NCI-H345 treated with DMSO at 0.1 percent for 48 hours (cell line): ENCODE measurements around the gene UBXN10.

Source experiments
- DNase-seq: peaks from one replicate; lab custom pipeline; 2025; ENCODE audit not compliant: unreplicated experiment; lab: John Stamatoyannopoulos, UW

The UBXN10 gene

DNA sequence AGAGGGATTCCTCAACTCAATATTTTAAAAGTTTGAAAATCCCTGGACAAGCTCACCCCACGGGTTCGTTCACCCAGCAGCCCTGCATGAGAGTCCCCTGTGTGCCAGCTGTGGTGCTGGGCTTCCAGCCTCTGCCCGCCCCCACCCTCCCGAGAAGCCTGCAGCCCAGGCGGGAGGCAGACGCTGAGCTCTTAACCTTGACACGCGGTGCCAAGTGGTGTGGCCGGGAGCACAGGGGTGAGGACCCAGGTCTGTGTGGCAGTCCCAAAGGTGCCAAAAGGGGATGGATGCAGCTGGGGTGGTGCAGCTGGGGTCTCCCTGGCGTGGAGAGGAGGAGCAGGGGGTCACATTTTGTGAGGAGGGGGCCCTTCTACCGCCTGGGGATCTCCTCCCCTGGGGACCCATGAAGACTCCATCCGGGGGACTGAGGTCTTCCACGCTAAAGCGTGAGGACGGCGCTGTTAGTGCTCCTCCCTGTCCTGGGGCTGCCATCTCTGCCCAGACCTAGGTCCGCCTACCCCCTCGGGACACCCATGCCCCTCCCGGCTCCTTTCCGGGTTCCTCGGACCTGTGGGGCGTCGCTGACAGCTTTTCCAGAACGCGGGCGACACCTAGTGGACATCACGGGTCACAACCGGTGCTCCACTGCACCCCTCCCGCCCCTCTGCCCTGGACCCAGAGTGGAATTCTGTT, 33.8 kb upstream of the UBXN10 start:
- peak; percentile 60 for DNase-seq

- DNase-seq, result no peak
Measured at GRCh38 chr1:20152599-20152930, 33.3 kb upstream of the UBXN10 start.

DNA sequence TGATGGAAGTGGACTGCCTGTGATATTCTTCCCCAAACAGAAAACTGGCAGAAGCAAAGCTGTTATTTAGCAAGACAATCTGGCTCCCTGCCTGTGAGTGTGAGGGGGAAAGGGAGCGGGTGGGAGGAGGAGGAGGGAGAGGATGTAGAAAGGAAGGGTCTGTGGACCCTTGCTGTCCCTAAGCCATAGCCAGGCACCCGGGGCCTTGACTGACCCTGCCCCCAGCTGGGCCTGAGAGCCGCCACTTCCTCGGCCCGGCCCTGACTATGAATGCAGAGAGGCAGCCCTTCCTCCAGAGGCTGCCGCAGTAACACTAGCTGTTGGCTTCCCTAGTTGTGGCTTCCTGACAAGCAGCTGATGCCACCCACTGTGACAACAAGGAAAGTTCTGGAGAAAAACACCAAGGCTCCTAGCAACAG, 32.9 kb upstream of the UBXN10 start:
- no peak for DNase-seq

- DNase-seq, result no peak
Measured at GRCh38 chr1:20154301-20154831, 31.5 kb upstream of the UBXN10 start.

DNA sequence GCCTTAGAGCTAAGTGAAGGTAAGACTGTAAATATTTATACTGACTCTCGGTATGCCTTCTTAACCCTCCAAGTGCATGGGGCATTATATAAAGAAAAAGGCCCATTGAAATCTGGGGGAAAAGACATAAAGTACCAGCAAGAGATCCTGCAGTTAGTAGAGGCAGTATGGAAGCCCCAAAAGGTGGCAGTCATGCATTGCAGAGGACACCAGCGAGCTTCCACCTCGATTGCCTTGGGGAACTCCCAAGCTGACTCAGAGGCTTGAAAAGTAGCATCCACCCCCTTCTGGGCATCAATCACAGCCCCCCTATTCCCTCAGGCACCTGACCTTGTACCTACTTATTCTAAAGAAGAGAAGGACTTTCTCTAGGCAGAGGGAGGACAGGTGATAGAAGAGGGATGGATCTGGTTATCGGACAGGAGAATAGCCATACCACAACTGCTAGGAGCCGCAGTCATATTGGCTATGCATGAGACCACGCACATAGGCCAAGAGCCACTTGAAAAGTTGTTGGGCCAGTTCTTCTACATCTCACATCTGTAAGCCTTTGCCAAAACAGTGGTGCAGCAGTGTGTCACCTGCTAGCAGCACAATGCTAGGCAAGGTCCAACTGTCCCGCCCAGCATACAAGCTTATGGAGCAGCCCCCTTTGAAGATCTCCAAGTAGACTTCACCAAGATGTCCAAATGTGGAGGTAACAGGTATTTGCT, 27.4 kb upstream of the UBXN10 start:
- DNase-seq, result no peak

GRCh38 chr1:20160034-20160433, 25.9 kb upstream of the UBXN10 start:
- no peak for DNase-seq

DNA sequence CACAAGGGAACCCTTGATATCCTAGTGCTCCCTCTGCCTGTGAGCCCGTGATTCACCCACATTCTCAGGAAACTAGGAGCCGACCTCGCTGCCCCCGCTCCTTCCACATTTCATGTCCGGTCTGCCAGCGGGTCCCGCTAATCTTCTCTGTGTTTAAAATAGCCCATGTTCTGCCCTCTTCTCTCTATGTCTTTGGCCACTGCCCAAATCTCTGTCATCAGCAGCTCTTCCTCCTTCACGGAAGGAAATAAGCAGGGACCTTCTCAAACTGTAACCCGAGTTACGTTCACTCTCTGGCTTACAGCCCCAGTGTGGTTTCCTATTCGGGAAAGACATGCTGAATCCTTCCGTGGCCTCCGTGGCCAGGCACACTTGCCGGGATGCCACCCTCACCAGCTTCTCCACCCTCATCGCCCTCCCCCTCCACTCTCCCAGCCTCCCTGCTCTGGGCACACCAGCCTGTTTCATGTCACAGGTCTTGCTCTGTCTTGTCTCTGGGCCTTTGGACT, 21.1 kb upstream of the UBXN10 start:
- DNase-seq, result no peak

DNA sequence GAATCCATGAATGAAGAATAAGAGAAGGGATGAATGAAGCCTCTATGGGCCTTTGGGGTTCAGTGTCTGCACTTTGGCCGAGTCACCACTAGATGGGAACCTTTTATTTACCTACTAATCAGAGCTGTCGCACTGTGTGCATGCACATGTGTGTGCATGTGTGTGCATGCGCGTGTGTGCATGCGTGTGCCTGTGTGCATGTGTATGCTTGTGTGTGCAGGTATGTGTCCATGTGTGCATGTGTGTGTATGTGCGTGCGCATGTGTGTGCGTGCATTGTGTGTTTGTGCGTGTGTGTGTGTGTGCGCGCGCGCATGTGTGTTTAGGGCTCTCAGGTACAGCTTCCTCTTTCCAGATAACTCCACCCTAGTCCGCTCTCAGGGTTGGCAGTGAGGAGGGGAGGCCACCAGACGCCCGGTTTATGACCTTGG, 20.4 kb upstream of the UBXN10 start:
- DNase-seq, result no peak

DNA sequence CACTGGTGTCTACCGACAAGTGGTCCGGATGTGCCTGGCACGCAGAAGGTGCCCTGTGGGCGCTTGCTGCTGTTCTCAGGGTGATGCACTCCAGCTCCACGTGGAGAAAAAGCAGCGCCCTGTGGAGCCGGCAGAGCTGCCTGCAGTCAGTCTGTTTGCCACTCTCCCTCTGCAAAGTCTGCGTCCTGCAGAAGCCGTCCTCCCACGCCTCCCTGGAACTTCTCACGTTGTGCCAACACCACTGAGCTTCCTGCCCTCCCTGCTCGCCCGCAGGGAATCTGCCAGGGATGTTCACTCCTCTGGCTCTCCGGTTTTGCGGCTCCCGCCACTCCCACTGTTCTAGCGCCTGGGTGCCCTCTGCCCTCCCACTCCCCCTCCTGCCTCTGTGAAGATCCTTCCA, 19.8 kb upstream of the UBXN10 start:
- no peak for DNase-seq

GRCh38 chr1:20167126-20167525, 18.8 kb upstream of the UBXN10 start:
- no peak for DNase-seq

DNA sequence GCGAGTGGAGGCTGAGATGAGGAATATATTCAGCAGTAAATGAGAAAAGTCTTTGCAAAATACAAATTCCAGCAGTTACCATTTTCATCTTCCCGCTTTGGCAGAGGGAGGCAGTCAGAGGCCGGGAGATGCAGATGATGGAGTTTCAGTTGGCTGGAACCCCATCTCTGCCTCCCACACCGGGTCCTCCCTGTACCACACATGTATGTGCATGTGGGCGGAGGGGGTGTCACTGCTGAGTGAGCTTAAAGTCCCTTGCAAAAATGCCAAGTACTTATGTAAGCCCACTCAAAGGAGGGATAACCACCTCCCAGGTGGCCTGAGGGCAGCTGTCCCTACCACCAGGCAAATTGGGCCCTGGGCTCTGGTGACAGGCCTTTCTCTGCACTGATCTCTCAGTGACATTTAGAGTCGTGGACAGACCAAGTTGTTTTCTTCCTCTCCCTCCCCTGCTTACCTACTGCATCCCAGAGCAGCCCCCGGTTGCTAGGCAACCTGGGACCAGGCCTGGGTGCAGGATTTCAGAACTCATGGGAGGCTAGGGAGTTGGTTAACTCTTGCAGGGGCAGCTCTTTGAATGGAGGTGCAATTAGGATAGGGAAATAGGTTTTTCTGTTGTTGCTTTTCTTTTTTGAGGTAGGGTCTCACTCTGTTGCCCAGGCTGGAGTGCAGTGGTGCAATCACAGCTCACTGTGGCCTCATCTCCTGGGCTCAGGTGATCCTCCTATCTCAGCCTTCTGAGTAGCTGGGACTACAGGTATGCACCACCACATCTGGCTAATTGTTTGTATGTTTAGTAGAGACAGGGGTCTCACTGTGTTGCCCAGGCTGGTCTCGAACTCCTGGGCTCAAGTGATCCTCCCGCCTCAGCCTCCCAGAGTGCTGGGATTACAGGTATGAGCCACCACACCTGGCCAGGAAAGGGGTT, 17.1 kb upstream of the UBXN10 start:
- no peak for DNase-seq

DNA sequence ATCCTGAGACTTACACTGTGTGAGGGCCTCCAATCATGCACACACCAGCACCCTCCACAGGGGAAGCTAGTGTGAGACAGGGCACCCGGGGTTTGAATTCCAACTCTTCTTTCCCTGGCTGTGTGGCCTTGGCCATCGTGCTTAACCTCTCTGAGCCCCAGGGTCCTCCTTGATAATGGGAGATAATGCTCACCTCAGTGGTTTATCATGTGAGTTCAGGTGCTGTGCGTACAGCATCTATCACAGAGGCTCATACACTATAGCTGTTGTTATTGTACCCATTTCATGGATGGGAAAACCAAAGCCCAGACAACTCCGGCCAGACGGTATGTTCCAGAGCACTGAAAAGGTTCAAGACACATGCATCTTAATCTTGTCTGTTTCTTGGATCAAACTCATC, 16.0 kb upstream of the UBXN10 start:
- DNase-seq, result no peak

DNA sequence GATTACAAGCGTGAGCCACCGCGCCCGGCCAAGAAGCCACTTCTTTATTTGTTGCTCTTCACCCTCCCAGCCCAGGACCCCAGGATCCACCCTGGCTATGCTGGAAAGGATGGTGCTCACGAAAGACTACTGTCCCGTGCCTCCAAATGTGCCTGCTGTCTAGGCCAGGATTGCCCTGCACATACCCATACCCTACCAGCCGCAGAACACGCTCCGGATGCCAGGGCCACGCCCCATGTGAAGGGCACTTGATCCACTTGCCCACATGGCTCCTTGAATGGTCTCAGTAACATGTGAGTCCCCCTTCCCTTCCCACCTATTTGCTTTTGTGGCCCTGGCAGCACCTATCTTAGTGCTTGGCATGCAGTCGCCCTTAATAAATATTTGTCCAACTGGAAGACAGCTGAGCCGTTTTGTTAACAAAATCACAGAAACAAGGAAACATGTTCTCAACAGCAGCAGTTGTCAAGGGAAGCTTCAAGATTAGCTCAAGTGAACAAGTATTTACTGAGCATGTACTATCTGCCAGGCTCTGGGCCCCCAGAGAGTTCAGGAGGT, 13.8 kb upstream of the UBXN10 start:
- no peak for DNase-seq

DNA sequence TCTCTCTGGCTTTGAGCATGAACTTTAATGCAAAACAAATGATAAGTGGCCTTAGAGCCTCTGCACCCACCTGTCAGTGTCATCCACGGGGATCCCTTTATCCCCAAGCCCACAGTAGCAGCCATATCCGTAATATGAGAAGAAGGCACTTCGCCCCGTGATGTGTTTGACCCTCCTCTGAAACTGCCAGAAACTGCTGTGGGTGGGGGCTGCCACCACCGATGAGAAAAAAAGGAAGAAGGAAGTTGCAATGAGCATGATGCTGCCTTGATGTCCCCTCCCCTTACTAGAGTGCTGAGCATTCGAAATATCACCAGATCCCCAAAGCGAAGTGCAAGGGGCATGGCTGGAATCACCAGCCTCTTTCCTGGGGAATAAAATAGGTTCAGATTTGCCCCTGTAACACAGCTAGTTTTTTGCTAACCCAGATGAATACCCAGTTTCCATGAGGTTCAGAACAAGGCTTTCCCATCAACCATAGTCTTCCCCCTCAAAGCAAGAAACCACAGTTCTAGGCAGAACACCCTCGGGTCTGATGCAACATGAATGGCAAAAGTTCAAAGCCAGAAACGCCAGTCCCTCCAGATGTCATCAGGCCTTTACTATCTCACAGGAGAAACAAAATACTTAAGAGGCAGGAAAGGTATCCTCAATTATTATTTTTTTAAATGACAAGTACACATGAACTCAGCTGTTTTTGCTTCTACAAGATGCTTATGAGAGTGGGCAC, 10.8 kb upstream of the UBXN10 start:
- DNase-seq, result no peak

DNA sequence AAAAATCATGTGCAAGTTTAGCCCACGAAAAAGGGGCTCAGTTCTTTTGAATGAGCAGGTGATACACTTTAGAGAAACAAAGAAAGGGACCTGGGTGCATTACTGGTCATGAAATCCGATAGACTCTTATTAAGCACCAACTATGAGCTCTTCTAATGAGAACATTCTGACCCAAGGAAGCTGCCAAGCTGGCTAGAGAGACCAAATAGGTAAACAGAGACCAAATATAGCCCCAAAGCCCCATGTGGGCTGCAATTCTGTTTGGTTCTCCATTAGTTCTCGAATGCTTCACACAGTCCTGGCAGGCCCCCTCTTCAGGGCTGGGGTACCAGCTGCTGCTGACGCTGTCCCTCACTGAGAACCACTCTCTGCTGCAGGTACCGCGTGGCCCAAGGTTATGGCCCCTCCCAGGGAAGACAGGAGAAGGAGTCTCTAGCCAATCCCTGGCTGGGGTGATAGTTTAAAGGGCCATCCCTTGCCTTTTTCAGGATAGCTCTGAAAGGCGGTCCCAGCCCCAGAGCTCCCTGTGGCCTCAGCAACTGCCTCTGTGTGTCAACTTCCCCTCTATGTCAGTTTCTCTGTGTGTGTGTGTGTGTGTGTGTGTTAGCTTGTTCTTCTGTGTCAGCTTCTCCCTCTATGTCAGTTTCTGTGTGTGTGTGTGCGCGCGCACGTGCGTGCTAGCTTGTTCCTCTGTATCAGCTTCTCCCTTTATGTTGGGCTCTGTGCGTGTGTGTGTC, 7.1 kb upstream of the UBXN10 start:
- no peak for DNase-seq

- DNase-seq, result no peak
Measured at GRCh38 chr1:20179371-20180128, 6.3 kb upstream of the UBXN10 start.

- DNase-seq, result no peak
Measured at GRCh38 chr1:20180129-20180843, 5.6 kb upstream of the UBXN10 start.

- no peak for DNase-seq
Measured at GRCh38 chr1:20180844-20181207, 5.1 kb upstream of the UBXN10 start.
